HEK293T (cell line): ENCODE data around the gene FRS2.

Source experiments
- ELF4 ChIP-seq: fragments of 450-650 bp; IDR thresholded peaks from 2 replicates; pipeline ENCODE4 v1.6.1; 2017; ENCODE audit warnings: antibody characterized with exemption
- FOXA1 ChIP-seq: fragments of 450-650 bp; IDR thresholded peaks from 2 replicates; pipeline ENCODE4 v1.6.1; 2016; ENCODE audit warnings: mild to moderate bottlenecking
- FOXK2 ChIP-seq: fragments of 450-650 bp; IDR thresholded peaks from 2 replicates; pipeline ENCODE4 v1.6.1; 2016; ENCODE audit warnings: mild to moderate bottlenecking
- LEF1 ChIP-seq: fragments of 450-650 bp; IDR thresholded peaks from 2 replicates; pipeline ENCODE4 v1.6.1; 2017; ENCODE audit warnings: mild to moderate bottlenecking, borderline replicate concordance
- SP1 ChIP-seq: fragments of 450-650 bp; IDR thresholded peaks from 2 replicates; pipeline ENCODE4 v1.6.1; 2017
- TARDBP ChIP-seq: fragments of 450-650 bp; IDR thresholded peaks from 2 replicates; pipeline ENCODE4 v1.6.1; 2016

DNA sequence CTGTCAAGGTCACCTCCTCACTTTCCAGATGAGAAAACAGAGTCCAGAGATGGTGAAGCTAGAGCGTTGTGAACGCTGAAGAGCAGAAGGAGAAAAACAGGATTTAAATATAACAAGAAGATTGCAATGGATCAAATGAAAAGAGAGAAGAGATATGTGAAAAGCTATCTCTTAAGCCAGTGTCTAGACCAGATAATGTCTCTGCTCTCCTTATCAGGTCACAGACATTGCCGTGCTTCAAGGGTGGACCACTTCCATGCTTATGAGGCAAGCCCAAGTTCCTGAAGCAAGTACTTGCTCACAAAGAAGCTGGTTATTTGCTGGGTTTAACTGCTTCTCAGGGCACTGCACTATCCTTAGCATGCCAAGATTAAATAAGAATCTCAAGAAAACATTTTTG, 31.6 kb upstream of the FRS2 start:
- TF ChIP-seq ELF4 (no peak), TARDBP (no peak), FOXA1 (no peak), LEF1 (no peak), FOXK2 (no peak), SP1 (no peak)
